GM21825 (cell line): ENCODE results near the gene NOS3.

Experiments used
- ATAC-seq: cut with Tn5 transposase; IDR thresholded peaks from one replicate; pipeline ENCODE4 v1.9.1; 2021; ENCODE audit warnings: mild to moderate bottlenecking, moderate library complexity; ENCODE audit not compliant: unreplicated experiment

The NOS3 gene

DNA sequence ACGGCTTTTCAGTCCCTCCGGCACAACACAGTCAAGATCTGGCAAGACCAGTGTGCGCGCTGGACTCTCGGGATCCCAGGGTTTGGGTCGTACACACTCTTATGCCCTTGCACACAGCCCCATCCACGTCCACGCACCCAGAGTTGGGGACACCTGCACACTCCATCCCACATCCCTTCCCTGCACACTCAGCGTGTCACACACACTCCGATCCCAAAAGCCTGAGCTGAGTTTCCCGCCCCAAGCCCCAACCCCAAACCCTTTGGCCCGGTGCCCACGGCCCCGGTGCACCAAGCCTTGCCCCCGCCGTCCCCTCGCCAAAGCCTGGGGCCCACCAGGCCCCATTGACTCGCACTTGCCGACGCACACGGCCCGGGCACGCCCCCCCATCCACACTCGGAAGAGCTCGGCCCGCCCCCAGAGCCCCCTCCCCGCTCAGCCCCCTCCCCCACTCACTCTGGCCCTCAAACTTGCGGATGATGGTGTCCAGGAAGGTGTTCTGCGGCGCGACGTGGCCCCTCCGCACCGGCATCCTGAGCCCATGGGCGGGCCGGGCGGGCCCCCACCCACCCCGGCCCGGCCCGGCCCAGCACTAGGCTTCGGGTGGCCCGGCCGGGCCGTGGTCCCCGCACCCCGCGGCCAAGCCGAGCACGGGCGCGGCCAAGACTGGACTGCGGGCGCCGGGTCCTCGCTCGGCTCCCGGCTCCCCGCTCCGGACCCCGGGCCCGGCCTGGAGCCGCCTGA is 13.3 kb upstream of the NOS3 start:
- no peak for ATAC-seq

DNA sequence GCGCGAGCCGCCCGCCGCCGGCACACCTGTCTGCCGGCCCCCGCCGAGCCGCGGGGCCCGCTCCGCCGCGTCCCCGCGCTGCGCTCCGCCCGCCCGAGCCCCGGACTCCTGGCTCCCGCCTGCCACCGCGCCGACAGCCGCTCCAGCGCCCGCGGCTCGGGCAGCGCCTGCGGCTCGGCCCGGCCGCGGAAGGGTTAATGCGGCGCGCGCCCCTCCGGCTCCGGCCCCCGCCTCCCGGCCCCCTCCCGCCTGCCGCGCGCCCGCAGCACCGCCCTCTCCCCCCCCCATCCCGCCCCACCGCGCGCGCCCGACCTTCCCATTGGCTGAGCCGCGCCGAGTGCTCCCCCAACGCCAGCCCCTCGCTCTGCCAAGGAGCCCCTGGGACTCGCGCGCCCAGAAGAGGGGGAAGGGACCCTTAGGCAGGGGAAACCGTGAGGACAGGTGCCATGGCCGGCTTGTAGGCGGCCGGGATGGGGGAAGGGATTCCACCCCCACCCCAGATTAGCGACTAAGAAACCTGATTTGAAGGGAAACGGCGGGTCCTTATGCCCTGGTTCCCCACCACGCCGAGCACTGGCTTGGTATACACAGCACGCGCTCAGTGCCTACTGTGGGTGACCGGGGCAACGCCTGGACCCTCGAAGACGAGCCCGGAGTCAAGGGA is 12.6 kb upstream of the NOS3 start, which contains the start of gene KCNH2:
KCNH2 (minus strand) TSS at position 196 of the 664 bp plus-strand sequence. CDS start 408 bp downstream, outside the sequence.
- no peak for ATAC-seq

DNA sequence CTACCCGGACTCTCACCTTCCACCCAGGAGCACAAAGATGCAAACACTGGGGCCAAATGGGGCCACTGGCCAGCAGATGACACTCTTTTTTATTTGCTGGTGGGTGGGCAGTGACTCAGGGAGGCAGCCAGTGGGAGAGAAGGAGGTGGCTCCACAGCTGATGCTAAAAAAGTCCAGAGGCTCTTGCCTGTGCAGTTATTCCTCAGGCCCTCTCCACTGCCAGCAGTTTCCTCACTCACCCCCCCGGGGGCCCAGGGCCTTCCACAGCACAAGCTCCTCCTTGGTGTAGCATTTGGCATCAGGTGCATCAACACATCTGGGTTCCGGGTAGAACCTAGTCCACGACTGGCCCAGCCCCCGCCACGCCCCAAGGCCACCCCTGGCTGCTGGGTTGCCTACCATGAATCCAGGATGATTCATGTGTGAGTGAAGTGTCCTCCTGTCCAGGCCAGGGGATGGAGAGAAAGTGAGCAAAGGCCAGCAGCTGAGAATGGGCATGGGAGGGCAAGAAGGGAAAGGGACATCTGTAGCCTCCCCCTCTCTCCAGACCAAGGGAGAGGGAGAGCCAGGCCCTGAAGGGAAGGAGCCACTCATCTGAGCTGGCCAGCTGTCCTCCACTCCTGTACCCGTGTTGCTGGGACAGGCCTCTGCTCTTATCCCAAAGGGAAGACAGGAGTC is 11.0 kb upstream of the NOS3 start:
- ATAC-seq: no peak

DNA sequence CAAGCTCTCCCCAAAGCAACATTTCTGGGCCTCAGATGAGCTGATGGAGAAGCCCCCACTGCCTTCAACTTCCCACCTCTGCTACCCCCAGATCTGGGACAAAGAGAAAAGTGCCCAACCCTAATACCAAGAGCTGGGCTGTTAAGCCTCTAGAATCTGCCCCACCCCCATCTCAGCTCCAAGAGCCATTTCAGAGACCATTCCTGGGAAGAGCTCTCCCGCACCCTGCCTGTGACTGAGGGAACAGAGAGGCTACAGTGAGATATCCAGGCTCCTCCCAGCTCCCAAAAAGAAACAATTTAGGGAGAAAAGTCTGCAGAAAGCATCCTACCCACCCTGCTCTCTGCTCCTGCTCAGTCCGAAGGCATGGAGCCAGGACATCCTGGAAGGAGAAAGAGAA is 10.2 kb upstream of the NOS3 start:
- no peak for ATAC-seq

DNA sequence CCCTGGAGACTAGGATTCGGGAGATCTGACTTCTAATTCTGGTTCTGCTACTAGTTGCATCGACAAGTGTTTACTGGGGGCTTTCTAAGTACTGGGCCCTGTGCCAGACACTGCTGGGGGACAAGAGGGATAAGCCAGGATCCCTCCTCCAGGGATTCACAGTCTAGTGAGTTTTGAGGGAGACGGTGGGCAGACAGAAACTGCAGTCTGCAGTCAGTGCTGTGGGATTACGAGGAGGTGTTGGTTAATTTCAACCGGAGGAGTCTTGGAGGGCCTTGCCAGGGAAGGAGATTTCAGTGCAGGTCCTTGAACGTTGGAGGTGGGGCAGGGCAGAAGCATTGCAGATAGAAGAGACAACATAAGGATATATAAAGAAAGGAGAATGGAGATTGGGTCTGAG is 9.2 kb upstream of the NOS3 start:
- no peak for ATAC-seq

DNA sequence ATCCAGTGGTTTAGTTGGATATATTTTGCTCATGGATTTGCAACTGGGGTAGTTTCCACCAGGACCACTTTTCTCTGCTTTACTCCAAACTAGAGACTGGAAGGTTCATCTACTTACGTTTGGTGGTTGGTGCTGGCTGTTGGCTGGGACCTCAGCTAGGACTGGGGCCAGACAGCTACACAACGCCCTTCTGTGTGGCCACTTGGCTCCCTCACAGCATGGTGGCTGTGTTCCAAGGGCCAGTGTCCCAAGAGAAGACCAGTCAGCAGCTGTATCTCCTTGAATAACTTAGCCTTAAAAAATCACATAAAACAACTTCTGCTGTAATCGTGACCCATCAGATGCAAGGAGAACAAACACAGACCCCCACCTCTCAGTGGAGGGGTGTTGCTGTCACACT is 8.5 kb upstream of the NOS3 start:
- ATAC-seq: no peak

DNA sequence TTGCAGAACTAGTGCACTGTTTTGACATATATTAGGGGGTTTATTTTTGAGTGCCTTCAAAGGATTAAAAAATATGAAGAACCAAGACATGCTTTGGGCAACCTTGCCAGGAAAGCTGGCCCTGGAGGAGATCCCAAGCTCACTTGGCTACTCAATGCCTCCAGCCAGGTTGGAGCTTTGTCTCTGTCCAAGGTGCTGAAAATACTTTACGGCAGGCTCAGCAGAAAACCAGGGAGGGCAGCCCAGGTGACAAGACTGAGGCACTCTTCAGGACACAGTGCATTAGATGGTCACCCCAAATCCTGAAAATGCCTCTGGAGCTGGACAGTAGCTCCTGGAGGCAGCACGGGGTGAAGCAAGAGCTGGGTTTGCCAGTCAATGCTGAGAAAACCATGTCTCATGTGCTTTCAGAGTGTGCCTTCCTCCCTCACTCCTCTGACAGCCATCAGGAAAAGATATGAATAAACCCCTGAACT is 6.9 kb upstream of the NOS3 start:
- no peak for ATAC-seq

DNA sequence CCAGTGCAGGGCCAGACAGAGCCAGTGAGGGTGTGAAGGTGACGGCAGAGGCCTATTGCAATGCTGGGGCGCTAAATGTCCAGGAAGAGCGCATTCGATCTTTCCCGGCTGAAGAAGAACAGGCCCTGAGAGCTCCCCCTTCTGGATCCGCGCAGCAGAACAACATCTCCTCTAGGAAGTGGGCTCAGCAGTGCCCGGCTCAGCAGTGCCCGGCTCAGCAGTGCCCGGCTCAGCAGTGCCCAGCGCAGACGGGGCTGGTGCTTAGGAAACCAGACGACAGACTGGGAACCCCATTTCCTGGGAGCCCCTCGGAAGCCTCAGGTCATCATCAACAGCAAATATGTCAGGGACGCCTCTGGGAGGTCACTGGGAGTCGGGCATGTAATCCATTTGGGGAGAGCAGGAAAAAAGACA is 4.7 kb upstream of the NOS3 start:
- ATAC-seq: no peak

DNA sequence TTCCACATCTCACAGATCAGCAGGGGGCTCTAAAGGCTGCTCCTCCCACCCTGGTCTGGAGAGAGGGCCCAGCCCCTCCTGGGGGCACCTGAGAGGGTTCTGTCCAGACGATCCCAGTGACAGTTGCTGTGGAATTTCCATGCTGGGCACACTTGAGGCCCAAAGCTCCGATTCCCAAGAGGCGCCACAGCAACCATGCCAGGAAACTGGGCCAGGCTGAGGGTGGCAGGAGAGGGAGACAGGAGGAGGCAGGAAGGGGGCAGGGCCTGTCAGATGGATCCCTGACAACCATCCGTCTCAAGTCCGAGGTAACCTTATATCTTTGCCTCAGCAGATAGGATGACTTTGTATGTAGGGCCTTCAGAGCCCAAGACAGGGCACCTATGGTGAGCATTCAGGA is 4.3 kb upstream of the NOS3 start:
- ATAC-seq: no peak

DNA sequence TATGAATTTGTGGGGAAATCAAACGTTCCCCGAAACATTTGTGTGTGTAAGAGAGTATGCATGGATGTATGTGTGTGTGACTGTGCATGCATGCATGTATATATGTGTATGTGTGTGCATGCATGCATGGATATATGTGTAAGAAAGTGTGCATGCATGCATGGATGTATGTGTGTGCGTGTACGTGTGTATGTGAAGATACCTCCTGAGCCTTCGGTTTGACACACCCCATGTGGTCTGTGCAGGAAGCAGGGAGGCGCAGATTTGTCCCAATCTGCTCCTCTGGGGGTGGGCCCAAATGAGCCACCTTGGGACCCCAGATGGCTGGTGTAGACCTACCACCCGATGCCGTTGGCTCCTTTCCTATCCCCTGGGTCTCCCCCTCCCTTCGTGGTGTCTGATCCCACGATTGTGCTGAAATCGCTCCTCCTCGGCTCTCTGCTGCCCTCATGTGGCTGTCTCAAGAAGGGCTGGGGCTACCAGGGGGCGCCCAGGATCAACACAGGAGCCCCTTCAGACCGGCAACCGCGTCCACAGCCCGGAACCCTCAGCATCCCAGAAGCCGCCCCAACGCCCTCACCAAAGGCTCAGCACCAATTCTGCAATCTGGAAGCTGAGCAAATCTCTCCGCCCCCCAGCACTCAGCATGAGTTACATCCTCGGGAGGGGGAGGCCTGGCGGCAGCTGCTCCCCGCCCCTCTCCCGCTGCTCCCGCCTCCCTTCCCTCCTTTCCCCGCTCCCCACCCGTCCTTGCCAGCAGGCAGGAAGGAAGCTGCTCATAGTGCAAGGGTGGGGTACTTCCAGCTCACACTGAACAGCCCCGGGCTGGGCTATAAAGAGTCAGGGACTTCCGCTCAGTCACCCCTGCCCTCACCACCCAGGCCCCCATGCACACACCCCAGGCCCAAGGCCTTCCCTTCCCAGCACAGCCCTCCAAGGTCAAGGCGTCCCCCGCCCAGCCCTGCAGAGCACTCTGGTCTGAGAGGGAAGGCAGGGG is 2.3 kb upstream of the NOS3 start:
- ATAC-seq: no peak

DNA sequence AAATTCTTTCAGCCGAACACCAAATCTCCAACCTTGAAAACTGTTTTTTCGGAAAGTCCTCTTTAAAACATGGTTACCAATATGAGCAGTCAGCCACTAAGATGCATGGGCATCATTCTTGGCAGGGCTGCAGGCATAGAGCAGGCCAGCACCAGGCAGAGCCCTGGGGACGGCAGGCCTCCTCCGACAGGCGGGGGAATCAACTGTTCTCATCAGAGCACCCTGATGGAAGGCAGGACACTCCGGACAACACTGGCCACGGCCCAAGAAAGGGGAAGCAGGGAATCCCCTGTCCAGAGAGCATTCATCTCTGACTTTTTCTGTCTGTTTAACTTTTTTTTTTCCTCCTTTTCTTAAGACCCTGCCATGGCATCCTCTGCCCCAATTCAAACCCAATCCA is 1.4 kb upstream of the NOS3 start:
- ATAC-seq: no peak

DNA sequence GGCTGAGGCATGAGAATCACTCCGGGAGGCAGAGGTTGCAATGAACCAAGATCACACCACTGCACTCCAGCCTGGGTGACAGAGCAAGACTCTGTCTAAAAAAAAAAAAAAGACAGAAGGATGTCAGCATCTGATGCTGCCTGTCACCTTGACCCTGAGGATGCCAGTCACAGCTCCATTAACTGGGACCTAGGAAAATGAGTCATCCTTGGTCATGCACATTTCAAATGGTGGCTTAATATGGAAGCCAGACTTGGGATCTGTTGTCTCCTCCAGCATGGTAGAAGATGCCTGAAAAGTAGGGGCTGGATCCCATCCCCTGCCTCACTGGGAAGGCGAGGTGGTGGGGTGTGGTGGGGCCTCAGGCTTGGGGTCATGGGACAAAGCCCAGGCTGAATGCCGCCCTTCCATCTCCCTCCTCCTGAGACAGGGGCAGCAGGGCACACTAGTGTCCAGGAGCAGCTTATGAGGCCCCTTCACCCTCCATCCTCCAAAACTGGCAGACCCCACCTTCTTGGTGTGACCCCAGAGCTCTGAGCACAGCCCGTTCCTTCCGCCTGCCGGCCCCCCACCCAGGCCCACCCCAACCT is 1.3 kb downstream of the NOS3 start:
- ATAC-seq: no peak

DNA sequence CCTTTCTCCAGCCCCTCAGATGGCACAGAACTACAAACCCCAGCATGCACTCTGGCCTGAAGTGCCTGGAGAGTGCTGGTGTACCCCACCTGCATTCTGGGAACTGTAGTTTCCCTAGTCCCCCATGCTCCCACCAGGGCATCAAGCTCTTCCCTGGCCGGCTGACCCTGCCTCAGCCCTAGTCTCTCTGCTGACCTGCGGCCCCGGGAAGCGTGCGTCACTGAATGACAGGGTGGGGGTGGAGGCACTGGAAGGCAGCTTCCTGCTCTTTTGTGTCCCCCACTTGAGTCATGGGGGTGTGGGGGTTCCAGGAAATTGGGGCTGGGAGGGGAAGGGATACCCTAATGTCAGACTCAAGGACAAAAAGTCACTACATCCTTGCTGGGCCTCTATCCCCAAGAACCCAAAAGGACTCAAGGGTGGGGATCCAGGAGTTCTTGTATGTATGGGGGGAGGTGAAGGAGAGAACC is 2.1 kb downstream of the NOS3 start:
- no peak for ATAC-seq

DNA sequence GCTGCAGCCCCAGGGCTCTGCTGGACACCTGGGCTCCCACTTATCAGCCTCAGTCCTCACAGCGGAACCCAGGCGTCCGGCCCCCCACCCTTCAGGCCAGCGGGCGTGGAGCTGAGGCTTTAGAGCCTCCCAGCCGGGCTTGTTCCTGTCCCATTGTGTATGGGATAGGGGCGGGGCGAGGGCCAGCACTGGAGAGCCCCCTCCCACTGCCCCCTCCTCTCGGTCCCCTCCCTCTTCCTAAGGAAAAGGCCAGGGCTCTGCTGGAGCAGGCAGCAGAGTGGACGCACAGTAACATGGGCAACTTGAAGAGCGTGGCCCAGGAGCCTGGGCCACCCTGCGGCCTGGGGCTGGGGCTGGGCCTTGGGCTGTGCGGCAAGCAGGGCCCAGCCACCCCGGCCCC is 2.7 kb downstream of the NOS3 start:
- ATAC-seq: no peak

DNA sequence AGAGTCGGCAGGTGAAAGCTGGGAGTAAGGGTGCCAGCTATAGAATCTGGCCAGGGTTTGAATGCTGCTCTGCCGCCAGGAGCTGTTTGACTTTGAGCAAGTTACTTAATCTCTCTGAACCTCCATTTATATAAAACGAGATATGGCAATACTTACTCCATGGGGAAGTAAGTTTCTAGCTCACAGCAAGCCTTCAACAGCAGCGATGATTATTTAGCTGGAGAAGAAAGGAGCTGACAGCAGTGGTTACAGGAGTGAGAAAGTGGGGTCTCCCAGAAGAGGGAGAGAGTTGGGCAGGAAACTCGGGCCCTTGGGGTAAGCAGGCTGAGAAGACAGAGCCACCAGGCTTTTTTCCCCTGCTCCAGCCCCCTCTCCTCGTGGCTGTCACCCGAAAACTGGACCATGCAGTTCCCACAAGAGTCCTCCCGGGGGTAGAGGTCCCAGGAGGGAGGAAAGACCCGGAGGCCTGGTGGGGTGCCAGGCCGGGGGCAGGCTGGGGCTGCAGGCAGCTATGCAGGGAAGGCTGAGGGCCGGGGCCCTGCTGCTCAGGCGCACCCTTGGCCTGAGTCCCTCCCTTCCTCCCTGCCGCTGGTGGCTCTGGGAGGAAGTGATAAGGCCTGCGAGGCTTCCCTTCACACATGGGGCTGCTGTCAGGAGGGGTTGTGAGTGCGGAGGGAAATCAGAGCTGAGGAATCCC is 3.5 kb downstream of the NOS3 start:
- ATAC-seq: no peak

DNA sequence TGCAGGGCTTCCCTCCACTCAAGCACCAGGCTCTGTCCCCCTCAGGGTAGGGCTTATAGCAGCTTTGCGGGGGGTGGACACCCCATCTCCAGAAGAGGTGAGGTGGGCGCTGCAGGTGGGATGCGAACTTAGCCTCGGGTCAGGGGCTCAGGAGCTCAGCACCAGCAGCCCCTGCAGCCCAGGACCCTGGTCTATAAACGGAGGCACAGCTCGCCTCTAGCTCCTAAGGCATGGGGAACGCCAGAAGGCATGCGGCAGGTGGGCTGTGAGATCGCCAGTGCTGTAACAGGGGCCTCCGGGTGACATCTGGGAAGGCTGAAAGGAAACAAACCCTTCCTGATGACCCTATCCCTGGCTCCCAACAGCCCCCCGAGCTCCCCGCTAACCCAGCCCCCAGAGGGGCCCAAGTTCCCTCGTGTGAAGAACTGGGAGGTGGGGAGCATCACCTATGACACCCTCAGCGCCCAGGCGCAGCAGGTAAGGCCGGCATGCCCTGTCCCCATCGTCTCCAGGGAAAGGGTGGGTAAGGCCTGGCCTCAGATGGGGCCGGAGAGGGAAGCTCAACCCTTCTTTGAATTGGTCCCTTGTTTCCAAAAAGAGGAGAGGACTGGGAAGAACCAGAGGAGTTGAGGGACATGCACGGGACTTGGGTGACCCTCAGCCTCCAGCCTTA is 4.2 kb downstream of the NOS3 start:
- ATAC-seq: no peak

DNA sequence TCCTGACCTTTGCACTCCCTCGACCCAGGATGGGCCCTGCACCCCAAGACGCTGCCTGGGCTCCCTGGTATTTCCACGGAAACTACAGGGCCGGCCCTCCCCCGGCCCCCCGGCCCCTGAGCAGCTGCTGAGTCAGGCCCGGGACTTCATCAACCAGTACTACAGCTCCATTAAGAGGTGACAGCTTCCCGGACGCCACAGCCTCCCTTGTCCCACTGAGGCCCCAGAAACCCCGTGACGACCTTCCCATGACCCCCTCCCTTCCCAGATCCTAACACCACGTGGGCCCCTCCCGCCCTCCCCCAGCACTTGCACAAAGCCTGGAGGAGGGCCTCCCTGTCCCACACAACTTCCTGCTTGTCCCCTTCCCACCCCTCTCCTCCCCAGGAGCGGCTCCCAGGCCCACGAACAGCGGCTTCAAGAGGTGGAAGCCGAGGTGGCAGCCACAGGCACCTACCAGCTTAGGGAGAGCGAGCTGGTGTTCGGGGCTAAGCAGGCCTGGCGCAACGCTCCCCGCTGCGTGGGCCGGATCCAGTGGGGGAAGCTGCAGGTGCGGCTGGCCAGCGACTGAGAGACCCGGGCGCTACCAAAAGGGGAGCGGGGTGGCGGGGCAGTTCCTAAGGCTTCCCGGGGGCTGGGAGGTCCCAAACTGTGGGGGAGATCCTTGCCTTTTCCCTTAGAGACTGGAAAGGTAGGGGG is 5.7 kb downstream of the NOS3 start:
- no peak for ATAC-seq

DNA sequence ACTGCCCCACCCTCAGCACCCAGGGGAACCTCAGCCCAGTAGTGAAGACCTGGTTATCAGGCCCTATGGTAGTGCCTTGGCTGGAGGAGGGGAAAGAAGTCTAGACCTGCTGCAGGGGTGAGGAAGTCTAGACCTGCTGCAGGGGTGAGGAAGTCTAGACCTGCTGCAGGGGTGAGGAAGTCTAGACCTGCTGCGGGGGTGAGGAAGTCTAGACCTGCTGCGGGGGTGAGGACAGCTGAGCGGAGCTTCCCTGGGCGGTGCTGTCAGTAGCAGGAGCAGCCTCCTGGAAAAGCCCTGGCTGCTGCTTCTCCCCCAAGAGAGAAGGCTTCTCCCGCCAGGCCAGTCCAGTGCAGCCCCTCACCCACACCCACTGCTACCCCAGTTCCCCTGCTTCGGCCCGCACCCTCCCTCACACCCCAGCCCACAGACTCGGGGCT is 6.3 kb downstream of the NOS3 start:
- ATAC-seq: no peak
